ENCODE measurements around the gene ARHGAP10.
"Not testable (repeated sequence)": the region's sequence is repeated elsewhere in the genome, so short reads cannot be mapped to it uniquely, and the experiment has no call there.

ARHGAP10 gene

GRCh38 chr4:148078061-148078460, 346.2 kb downstream of the ARHGAP10 start:
- CTCF ChIA-PET: no interaction called here
- no peak for TF ChIP-seq CTCF (conservative IDR thresholded peaks at IDR 0.05; ENCODE audit: low read depth)
- H3K27ac ChIP-seq: no peak overlapping the region
- POLR2A ChIA-PET (ENCODE audit: low non-redundant PET): no interaction called here
- DNase-seq (ENCODE audit: low spot score): no peak

GRCh38 chr4:148079961-148080360, 348.1 kb downstream of the ARHGAP10 start:
- TF ChIP-seq CTCF (conservative IDR thresholded peaks at IDR 0.05; ENCODE audit: low read depth): no peak
- ChIA-PET CTCF (no interaction called here), POLR2A (ENCODE audit: low non-redundant PET) (no interaction called here)
- H3K27ac ChIP-seq: no peak overlapping the region
- no peak for DNase-seq (ENCODE audit: low spot score)

- ChIA-PET POLR2A (ENCODE audit: low non-redundant PET) (no interaction called here), CTCF (interaction anchor here (0.5 kb wide), 1 partner anchor 83 kb away, joined by 4 read pairs; no protein-coding TSS in a partner anchor)
- DNase-seq (ENCODE audit: low spot score): no peak
- TF ChIP-seq CTCF (conservative IDR thresholded peaks at IDR 0.05; ENCODE audit: low read depth): no peak
- no peak overlapping the region for H3K27ac ChIP-seq
Observed at GRCh38 chr4:148081267-148081666, 349.4 kb downstream of the ARHGAP10 start.

GRCh38 chr4:148081745-148082144, 349.9 kb downstream of the ARHGAP10 start:
- ChIA-PET CTCF (interaction anchor here (0.5 kb wide), 1 partner anchor 83 kb away, joined by 4 read pairs; no protein-coding TSS in a partner anchor), POLR2A (ENCODE audit: low non-redundant PET) (interaction anchor here (0.6 kb wide), 1 partner anchor 10 kb away, joined by 4 read pairs; no protein-coding TSS in a partner anchor)
- no peak overlapping the region for H3K27ac ChIP-seq
- TF ChIP-seq CTCF (conservative IDR thresholded peaks at IDR 0.05; ENCODE audit: low read depth): no peak
- no peak for DNase-seq (ENCODE audit: low spot score)

- CTCF ChIA-PET: not testable (repeated sequence)
Observed at GRCh38 chr4:148083073-148083472, 351.2 kb downstream of the ARHGAP10 start.

GRCh38 chr4:148089624-148090023, 357.7 kb downstream of the ARHGAP10 start:
- ChIA-PET POLR2A (ENCODE audit: low non-redundant PET) (no interaction called here), CTCF (no interaction called here)
- H3K27ac ChIP-seq: no peak overlapping the region
- TF ChIP-seq CTCF (conservative IDR thresholded peaks at IDR 0.05; ENCODE audit: low read depth): no peak
- no peak for DNase-seq (ENCODE audit: low spot score)

More at GRCh38 chr4:148083073-148083472, 351.2 kb downstream of the ARHGAP10 start:
- POLR2A ChIA-PET (ENCODE audit: low non-redundant PET); DNase-seq (ENCODE audit: low spot score); H3K27ac ChIP-seq: not testable (repeated sequence)

- TF ChIP-seq CTCF (conservative IDR thresholded peaks at IDR 0.05; ENCODE audit: low read depth): no peak
- no peak overlapping the region for H3K27ac ChIP-seq
- no peak for DNase-seq (ENCODE audit: low spot score)
- ChIA-PET POLR2A (ENCODE audit: low non-redundant PET) (no interaction called here), CTCF (no interaction called here)
Observed at GRCh38 chr4:148090029-148090428, 358.1 kb downstream of the ARHGAP10 start.
